ENCODE results near the gene ACSL1. TPM values are rescaled to one million over a fixed set of nuclear protein-coding genes. Genes with fewer than 3 reads are reported as not detected.
"Not testable (repeated sequence)": the region's sequence is repeated elsewhere in the genome, so short reads cannot be mapped to it uniquely, and the experiment has no call there.

The ACSL1 gene
- polyA plus RNA-seq, 3 donors, result 43.8 to 61.2 (median 51.9) TPM

DNA sequence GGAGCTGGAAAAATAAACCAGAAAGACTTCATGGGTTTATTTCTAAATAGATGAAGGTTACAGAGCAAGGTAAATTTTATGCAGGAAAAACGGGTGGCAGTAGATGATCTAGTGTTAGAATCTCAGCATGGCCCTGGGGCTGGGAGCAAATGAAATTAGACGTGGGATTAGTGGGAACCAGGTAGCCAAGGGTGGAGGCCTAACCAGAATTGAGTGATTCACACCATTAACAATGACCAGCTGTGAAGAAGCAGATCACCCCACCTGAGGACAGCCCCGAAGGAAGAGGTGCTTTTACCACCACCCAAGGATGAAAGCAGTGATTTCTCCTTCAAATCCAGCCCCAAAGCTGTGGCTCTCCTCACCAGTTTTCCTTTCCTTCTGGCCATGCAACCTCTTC lies 20.8 kb upstream of the ACSL1 start:
- no peak for DNase-seq (ENCODE audit: extremely low read depth in 1 of 11, low read depth in 9 of 11, low spot score in 4 of 11)

- DNase-seq (ENCODE audit: extremely low read depth in 1 of 11, low read depth in 9 of 11, low spot score in 4 of 11), result no peak
These were observed 19.7 kb upstream of the ACSL1 start for GRCh38 chr4:184845367-184846021.

- DNase-seq (ENCODE audit: extremely low read depth in 1 of 11, low read depth in 9 of 11, low spot score in 4 of 11), result no peak
These were observed 19.0 kb upstream of the ACSL1 start for GRCh38 chr4:184844742-184845141.

DNA sequence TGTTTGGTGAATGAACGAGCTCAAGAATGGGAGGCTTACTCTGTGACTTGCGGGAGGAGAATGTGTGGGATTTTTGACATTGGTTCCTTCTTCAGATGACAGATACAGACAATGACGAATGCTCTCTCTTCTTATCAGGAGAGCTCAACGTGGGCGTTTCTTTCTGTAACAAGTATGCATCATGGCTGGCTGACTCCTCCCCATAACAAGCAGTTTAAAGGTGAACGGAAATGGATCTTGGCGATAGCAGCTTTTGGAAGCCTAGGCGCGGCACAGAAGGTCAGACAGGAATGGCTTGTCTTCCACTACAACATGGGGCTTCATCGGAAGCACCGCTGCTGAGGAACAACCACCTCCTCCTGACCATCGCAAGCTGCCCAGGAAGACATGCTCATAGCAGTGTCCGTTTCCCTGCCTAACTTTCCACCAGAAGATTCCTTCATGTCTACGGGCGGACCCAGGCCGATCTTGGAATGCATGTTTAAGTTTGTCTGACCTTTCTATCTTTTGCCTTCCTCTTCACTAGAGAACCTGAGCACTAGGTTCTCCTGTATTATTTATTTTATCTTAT lies 18.3 kb upstream of the ACSL1 start:
- no peak for DNase-seq (ENCODE audit: extremely low read depth in 1 of 11, low read depth in 9 of 11, low spot score in 4 of 11)

DNA sequence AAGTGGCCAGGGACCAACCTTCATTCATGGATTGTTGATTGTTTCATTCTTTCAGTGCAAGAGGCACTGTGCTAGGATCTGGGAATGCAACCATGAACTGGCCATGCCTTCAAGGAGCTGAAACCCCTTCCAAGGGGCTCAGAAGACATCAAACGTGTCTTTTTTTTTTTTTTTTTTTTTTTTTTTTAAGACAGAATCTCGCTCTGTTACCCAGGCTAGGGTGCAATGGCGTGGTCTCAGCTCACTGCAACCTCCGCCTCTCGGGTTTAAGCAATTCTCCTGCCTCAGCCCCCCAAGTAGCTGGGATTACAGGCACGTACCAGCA lies 13.3 kb upstream of the ACSL1 start:
- DNase-seq (ENCODE audit: extremely low read depth in 1 of 11, low read depth in 9 of 11, low spot score in 4 of 11), result not testable (repeated sequence)

DNA sequence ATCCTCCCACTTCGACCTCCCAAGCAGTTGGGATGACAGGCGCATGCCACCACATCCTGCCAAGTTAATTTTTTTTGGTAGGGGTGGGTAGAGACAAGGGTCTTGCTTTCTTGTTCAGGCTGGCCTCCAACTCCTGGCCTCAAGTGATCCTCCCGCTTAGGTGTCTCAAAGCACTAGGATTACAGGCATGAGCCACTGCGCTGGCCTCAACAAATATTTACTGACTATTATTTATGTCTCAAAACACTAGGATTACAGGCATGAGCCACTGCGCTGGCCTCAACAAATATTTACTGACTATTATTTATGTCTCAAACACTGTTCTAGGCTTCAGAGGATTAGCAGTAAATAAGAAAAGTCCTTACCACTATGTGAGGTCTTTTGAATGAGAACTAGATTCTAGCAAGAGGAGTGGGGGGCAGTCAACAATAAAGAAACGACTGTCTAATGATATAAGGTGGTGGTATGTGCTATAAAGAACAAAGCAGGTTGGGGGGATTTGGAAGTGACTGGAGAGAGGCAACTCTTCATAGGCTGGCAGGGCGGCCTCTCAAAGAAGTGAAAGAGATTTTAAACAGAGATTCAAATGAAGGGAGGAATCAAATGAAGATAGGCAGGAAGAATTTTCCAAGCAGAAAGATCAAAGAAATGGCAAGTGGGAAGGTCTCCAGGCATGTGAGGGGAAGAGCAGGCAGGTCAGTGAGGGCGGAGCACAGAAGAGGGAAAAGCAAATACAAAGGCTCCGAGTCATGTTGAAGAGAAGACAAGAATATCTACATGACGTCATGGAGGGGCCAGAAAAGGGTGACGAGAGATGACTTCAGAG lies 12.7 kb upstream of the ACSL1 start:
- DNase-seq (ENCODE audit: extremely low read depth in 1 of 11, low read depth in 9 of 11, low spot score in 4 of 11), result no peak

GRCh38 chr4:184836613-184837012 lies 10.8 kb upstream of the ACSL1 start:
- no peak for DNase-seq (ENCODE audit: extremely low read depth in 1 of 11, low read depth in 9 of 11, low spot score in 4 of 11)

DNA sequence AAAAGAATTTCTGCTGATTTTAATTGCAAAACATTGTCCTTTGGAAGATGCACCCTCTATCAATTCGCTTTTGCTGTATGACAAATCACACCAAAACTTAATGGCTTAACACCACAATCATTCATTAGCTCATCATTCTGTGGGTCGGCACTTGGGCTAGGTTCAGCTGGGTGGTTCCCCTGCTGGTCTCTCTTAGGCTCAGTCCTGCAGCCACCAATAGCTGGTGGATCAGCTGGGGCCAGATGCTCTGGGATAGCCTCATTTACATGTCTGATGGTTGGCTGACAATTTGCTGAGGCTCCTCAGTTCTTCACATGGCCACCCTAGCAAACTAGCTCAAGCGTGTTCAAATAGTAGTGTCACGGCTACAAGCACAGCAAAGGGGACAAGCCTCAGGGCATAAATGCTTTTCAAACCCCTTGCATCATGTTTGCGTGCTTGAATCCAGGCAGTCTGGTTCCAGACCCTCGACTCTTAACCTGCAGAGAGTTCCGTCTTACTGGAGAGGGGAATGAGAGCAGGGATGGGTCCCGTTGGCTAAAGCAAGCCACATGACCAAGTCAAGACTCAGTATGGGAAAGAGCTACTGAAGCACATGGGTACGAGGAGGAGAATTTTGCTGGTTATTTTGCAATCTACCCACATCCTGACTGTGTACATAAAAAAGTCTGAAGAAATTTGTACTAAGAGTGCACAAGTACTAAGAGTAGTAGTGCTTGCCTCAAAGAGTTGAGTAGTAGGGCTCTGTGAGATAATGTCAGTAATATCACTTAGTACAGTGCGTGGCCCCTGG lies 7.5 kb upstream of the ACSL1 start:
- DNase-seq (ENCODE audit: extremely low read depth in 1 of 11, low read depth in 9 of 11, low spot score in 4 of 11), result no peak

GRCh38 chr4:184831153-184831552 lies 5.4 kb upstream of the ACSL1 start:
- DNase-seq (ENCODE audit: extremely low read depth in 1 of 11, low read depth in 9 of 11, low spot score in 4 of 11), result no peak

DNA sequence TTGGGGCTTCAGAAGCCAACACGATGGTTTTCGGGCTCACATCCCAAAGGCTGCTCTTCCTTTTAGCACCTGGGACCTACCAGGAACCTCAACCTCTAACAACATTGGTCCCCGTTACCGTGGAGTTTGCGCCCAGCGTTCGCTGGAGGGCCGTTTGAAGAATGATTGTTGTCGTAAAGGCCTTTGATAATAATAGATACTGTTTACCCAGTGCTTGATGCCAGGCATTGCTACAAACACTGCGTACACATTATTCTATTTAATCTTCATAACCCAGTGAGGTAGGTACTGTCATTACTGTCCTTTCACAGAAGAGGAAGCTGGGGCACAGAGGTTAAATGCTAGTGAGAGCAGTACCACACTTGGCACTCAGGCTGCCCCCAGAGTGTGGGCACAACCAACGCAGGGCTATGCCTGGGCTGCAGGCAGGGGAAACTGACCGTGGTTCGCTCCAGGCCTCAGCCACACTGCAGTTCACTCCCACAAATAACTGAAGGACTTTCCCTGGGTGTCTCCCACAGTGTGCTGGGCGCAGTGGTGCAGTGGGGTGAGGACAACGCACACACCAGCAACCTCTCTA lies 1.0 kb upstream of the ACSL1 start:
- DNase-seq (ENCODE audit: extremely low read depth in 1 of 11, low read depth in 9 of 11, low spot score in 4 of 11), result no peak

DNA sequence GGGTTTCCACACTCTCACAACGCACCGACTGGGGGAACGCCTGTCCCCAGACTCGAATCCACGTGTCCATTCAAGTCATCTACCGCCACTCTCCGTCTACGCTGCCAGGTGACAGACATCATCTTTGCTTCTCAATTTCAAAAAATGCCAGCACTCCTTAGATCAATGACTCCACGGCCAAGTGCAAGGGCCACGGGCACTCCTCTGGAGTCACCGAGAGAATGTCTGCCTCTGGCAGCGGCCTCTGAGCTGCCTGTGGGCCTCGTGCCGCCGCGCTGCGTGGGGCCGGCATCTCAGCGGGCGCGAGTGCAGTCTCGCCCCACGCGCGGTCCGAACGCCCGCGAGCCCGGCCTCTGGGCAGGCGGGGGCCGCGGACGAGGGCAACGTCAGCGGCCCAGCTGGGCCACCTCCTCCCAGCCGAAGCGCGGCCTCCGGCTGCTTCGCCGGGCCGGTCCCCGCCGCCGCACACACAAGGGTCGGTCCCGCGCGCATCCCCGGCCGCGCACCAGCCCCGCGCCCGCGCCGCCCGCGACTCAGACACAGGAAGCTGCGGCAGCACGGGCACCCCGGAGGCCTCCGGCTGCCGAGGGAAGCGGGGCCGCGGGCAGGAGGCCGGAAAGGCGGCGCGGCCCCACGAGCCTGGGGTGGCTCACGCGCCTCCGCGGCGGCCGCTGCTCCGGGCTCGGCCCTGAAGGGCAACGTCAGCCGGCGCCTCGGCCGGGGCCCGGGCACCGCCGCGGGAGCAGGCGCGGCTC lies 450 bp downstream of the ACSL1 start:
- DNase-seq (ENCODE audit: extremely low read depth in 1 of 11, low read depth in 9 of 11, low spot score in 4 of 11), result no peak

GRCh38 chr4:184824776-184825084 lies 1.0 kb downstream of the ACSL1 start:
- DNase-seq (ENCODE audit: extremely low read depth in 1 of 11, low read depth in 9 of 11, low spot score in 4 of 11), result no peak

GRCh38 chr4:184824081-184824775 lies 1.5 kb downstream of the ACSL1 start:
- DNase-seq (ENCODE audit: extremely low read depth in 1 of 11, low read depth in 9 of 11, low spot score in 4 of 11), result no peak

DNA sequence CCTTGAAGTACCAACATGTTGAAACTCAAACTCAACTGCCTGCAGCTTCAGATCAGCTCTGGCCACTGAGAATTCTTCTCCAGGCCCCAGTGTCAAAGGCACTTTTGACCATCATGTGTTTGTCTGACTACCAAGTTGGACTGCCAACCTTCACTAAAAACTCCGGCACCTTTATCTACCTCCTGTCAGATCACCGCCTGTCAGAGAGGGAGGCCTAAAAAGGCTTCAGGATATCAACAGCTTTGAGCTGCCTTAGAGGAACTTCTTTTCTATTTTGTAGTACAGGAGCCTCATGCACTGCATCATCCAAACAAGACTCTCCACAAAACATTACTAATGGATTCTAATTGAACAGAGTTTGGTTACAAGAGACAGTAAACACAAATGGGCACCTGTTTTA lies 2.8 kb downstream of the ACSL1 start:
- no peak for DNase-seq (ENCODE audit: extremely low read depth in 1 of 11, low read depth in 9 of 11, low spot score in 4 of 11)

- DNase-seq (ENCODE audit: extremely low read depth in 1 of 11, low read depth in 9 of 11, low spot score in 4 of 11), result no peak
These were observed 3.4 kb downstream of the ACSL1 start for GRCh38 chr4:184822356-184822755.

- DNase-seq (ENCODE audit: extremely low read depth in 1 of 11, low read depth in 9 of 11, low spot score in 4 of 11), result no peak
These were observed 4.5 kb downstream of the ACSL1 start for GRCh38 chr4:184821242-184821641.

DNA sequence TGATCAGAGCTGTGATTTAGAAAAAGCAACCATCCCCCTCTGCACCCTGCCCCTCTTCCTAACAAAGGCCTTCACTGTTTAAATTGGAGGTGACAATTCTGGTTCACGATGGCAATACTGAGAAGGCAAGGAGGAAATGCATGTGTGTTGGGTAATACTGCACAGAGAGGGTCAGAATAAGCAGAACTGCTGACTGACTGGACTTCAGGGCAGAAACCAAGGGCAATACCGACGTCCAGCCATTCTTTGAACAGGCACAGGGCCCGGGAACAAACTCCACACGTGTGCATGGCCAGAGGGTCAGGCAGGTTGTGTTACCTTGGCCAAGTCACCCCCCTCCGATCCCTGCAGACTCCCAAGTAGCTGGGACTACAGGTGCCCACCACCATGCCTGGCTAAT lies 6.0 kb downstream of the ACSL1 start:
- DNase-seq (ENCODE audit: extremely low read depth in 1 of 11, low read depth in 9 of 11, low spot score in 4 of 11), result no peak

GRCh38 chr4:184818216-184818564 lies 7.6 kb downstream of the ACSL1 start:
- no peak for DNase-seq (ENCODE audit: extremely low read depth in 1 of 11, low read depth in 9 of 11, low spot score in 4 of 11)

All from renal cortex interstitium (tissue), 11 donors.